Neuronal stem cell (in vitro differentiated cells): ENCODE results near the gene IPCEF1.
"Not testable (repeated sequence)": the region's sequence is repeated elsewhere in the genome, so short reads cannot be mapped to it uniquely, and the experiment has no call there.

Experiments used
- DNase-seq: peaks from one replicate; pipeline ENCODE4 v3.0.0-alpha.2; 2013; ENCODE audit warnings: low spot score
- H2AFZ ChIP-seq: one replicate; pipeline ENCODE4 v1.6.1; 2013; ENCODE audit warnings: mild to moderate bottlenecking, low read length, inconsistent platforms
- H2AK5ac ChIP-seq: 2 replicates; pipeline ENCODE4 v1.6.1; 2013; ENCODE audit warnings: low read depth, mild to moderate bottlenecking, inconsistent platforms, low read length, moderate library complexity, mixed read lengths
- H2BK120ac ChIP-seq: 2 replicates; pipeline ENCODE4 v1.6.1; 2013; ENCODE audit warnings: low read depth, mild to moderate bottlenecking, inconsistent platforms, low read length, moderate library complexity, mixed read lengths
- H2BK12ac ChIP-seq: one replicate; pipeline ENCODE4 v1.6.1; 2013; ENCODE audit warnings: low read length, inconsistent platforms
- H2BK15ac ChIP-seq: 2 replicates; pipeline ENCODE4 v1.6.1; 2013; ENCODE audit warnings: mild to moderate bottlenecking, low read length, inconsistent platforms, mixed read lengths
- H2BK5ac ChIP-seq: one replicate; pipeline ENCODE4 v1.6.1; 2013; ENCODE audit warnings: inconsistent platforms, mild to moderate bottlenecking, low read length, moderate library complexity
- H3K14ac ChIP-seq: one replicate; pipeline ENCODE4 v1.6.1; 2013; ENCODE audit warnings: low read length, inconsistent platforms
- H3K18ac ChIP-seq: 2 replicates; pipeline ENCODE4 v1.6.1; 2013; ENCODE audit warnings: low read length, inconsistent platforms
- H3K23ac ChIP-seq: 2 replicates; pipeline ENCODE4 v1.6.1; 2013; ENCODE audit warnings: low read depth, mild to moderate bottlenecking, mixed read lengths, low read length, inconsistent platforms; ENCODE audit not compliant: poor library complexity
- H3K27ac ChIP-seq: replicated peaks from 3 replicates; pipeline ENCODE4 v1.5.1; 2013; ENCODE audit warnings: low read length, inconsistent platforms
- H3K27me3 ChIP-seq, 3 experiments: 2 replicates each; pipeline ENCODE4 v1.6.1; 2013; ENCODE audit warnings: low read length in 3 of 3, mild to moderate bottlenecking in 2 of 3, inconsistent platforms in 1 of 3, low read depth in 1 of 3, mixed read lengths in 1 of 3, moderate library complexity in 1 of 3; ENCODE audit not compliant: control insufficient read depth in 3 of 3, insufficient read depth in 3 of 3
- H3K36me3 ChIP-seq, 2 donors: replicated peaks in 1 of 2; 2 replicates each; pipeline ENCODE4 v1.6.1; 2013; ENCODE audit warnings: low read length in 2 of 2; ENCODE audit not compliant: control insufficient read depth in 2 of 2, insufficient read depth in 2 of 2
- H3K4ac ChIP-seq: 2 replicates; pipeline ENCODE4 v1.6.1; 2013; ENCODE audit warnings: inconsistent platforms, mild to moderate bottlenecking, low read length, moderate library complexity
- H3K4me1 ChIP-seq, 2 donors: 1 replicate in 1 of 2; 2 replicates in 1 of 2; pipeline ENCODE4 v1.6.1; 2013; ENCODE audit warnings: low read length in 2 of 2, low read depth in 1 of 2; ENCODE audit not compliant: control insufficient read depth in 2 of 2, insufficient read depth in 1 of 2
- H3K4me2 ChIP-seq: one replicate; pipeline ENCODE4 v1.6.1; 2013; ENCODE audit warnings: mild to moderate bottlenecking, low read length, inconsistent platforms; ENCODE audit not compliant: insufficient read depth, poor library complexity, severe bottlenecking
- H3K4me3 ChIP-seq, 2 donors: 2 replicates each; pipeline ENCODE4 v1.5.1; 2013; ENCODE audit warnings: low read length in 2 of 2, mild to moderate bottlenecking in 2 of 2, inconsistent platforms in 1 of 2, moderate library complexity in 1 of 2
- H3K79me1 ChIP-seq: one replicate; pipeline ENCODE4 v1.6.1; 2013; ENCODE audit warnings: low read depth, mild to moderate bottlenecking, inconsistent platforms, low read length, moderate library complexity
- H3K9ac ChIP-seq: one replicate; pipeline ENCODE4 v1.6.1; 2013; ENCODE audit warnings: mild to moderate bottlenecking, low read depth, low read length, inconsistent platforms; ENCODE audit not compliant: poor library complexity
- H3K9me3 ChIP-seq, 2 donors: replicated peaks in 1 of 2; 2 replicates each; pipeline versions ENCODE3 to v1.6.1; 2013; ENCODE audit warnings: low read length in 2 of 2, mild to moderate bottlenecking in 2 of 2, inconsistent platforms in 1 of 2, low read depth in 1 of 2, mixed read lengths in 1 of 2, moderate library complexity in 1 of 2; ENCODE audit not compliant: control insufficient read depth in 2 of 2, insufficient read depth in 1 of 2
- H4K8ac ChIP-seq: one replicate; pipeline ENCODE4 v1.6.1; 2013; ENCODE audit warnings: low read depth, mild to moderate bottlenecking, inconsistent platforms, low read length, moderate library complexity
- H4K91ac ChIP-seq: one replicate; pipeline ENCODE4 v1.6.1; 2013; ENCODE audit warnings: low read length, low read depth, mild to moderate bottlenecking, inconsistent platforms; ENCODE audit not compliant: poor library complexity
- WGBS, 2 donors: extraction: QIAGEN DNeasy Blood & Tissue Kit; methylation state at CpG; one replicate each; pipeline ENCODE4 v1.1.7; 2013; ENCODE audit warnings: missing lambda C conversion rate in 2 of 2, mixed read lengths in 1 of 2; ENCODE audit not compliant: insufficient read length in 2 of 2, insufficient replicate concordance in 1 of 2; ENCODE audit errors: extremely low coverage in 2 of 2; 5-methylcytosine and 5-hydroxymethylcytosine counted together

IPCEF1 gene

DNA sequence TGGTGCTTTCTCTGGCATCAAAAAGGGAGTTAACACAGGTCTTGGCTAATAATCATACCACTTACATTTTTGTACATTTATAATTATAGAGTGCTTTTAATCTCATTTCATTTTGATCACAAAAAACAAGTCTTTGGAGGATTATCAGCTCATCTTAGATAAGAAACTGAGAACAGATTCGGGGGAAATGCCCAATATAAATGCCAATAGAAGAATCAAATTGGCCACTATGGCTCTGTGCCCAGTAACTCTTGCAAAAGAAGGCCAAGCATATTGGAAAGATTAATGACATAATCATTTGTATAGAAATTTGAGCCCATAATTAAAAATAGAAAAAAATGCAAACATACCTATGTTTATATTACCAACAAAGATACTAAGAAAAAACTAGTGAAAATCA lies 42.5 kb downstream of the IPCEF1 start:
- no peaks in the 10 kb centered on the region for H3K4me1 ChIP-seq

GRCh38 chr6:154308986-154309385 lies 47.6 kb downstream of the IPCEF1 start:
- H2BK15ac ChIP-seq: no peak overlapping the region
- H3K4ac ChIP-seq: no peak overlapping the region
- no peak overlapping the region for H2AFZ ChIP-seq
- H3K23ac ChIP-seq: no peak overlapping the region
- H2AK5ac ChIP-seq: no peak overlapping the region
- no peaks in the 10 kb centered on the region for H3K79me1 ChIP-seq
- H4K91ac ChIP-seq: no peak overlapping the region
- no peak overlapping the region for H4K8ac ChIP-seq
- no peaks in the 10 kb centered on the region for H3K9me3 ChIP-seq
- H3K9ac ChIP-seq: no peak overlapping the region
- WGBS, 2 donors: no CpG with 5 or more reads among the region's 2 CpGs
- peaks cover 0 to 3% of the 10 kb centered on the region in 2 donors for H3K4me1 ChIP-seq
- H3K36me3 ChIP-seq: no peaks in the 10 kb centered on the region
- no peak overlapping the region for H2BK120ac ChIP-seq
- H2BK5ac ChIP-seq: no peak overlapping the region
- no peak overlapping the region for H3K27ac ChIP-seq
- no peak overlapping the region for H3K14ac ChIP-seq
- no peak for DNase-seq
- H3K27me3 ChIP-seq: no peaks in the 10 kb centered on the region
- H3K4me3 ChIP-seq: no peak overlapping the region
- H3K4me2 ChIP-seq: no peak overlapping the region
- no peak overlapping the region for H3K18ac ChIP-seq
- no peak overlapping the region for H2BK12ac ChIP-seq

More for the DNA sequence above, 42.5 kb downstream of the IPCEF1 start:
- Histone ChIP-seq H3K36me3 (no peaks in the 10 kb centered on the region), H2BK120ac (no peak overlapping the region), H3K14ac (no peak overlapping the region), H4K8ac (no peak overlapping the region), H2AK5ac (no peak overlapping the region), H3K79me1 (no peaks in the 10 kb centered on the region), H3K9me3 (no peaks in the 10 kb centered on the region), H3K23ac (no peak overlapping the region), H3K27me3 (no peaks in the 10 kb centered on the region), H3K4me2 (no peak overlapping the region), H2AFZ (no peak overlapping the region), H4K91ac (no peak overlapping the region), H3K27ac (no peak overlapping the region), H2BK5ac (no peak overlapping the region), H3K9ac (no peak overlapping the region), H3K4ac (no peak overlapping the region), H2BK15ac (no peak overlapping the region), H3K4me3 (no peak overlapping the region), H3K18ac (no peak overlapping the region), H2BK12ac (no peak overlapping the region)
- WGBS, 2 donors: no CpG with 5 or more reads among the region's 1 CpG
- no peak for DNase-seq

GRCh38 chr6:154307696-154308425 lies 48.7 kb downstream of the IPCEF1 start:
- Histone ChIP-seq H2BK15ac (no peak overlapping the region), H3K18ac (no peak overlapping the region), H3K36me3 (no peaks in the 10 kb centered on the region), H2AK5ac (no peak overlapping the region), H3K9me3 (no peaks in the 10 kb centered on the region), H3K23ac (no peak overlapping the region), H3K4me2 (no peak overlapping the region), H2BK12ac (no peak overlapping the region), H3K27ac (no peak overlapping the region), H3K79me1 (no peaks in the 10 kb centered on the region), H3K14ac (no peak overlapping the region), H3K27me3 (no peaks in the 10 kb centered on the region), H3K9ac (no peak overlapping the region), H2BK120ac (no peak overlapping the region), H4K91ac (no peak overlapping the region), H3K4ac (no peak overlapping the region), H2BK5ac (no peak overlapping the region), H3K4me3 (no peak overlapping the region), H4K8ac (no peak overlapping the region), H2AFZ (no peak overlapping the region), H3K4me1 (peaks cover 0 to 3% of the 10 kb centered on the region in 2 donors)
- DNase-seq: no peak
- WGBS, 2 donors: no CpG with 5 or more reads among the region's 7 CpGs

DNA sequence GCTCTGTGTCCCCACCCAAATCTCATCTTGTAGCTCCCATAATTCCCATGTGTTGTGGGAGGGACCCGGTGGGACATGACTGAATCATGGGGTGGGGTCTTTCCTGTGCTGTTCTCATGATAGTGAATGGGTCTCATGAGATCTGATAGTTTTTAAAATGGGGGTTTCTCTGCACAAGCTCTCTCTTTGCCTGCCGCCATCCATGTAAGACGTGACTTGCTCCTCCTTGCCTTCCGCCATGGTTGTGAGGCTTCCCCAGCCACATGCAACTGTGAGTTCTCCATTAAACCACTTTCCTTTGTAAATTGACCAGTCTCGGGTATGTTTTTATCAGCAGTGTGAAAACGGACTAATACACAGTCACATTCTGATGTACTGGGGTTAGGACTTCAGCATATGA lies 49.5 kb downstream of the IPCEF1 start:
- not testable (repeated sequence) for H3K79me1 ChIP-seq, H3K23ac ChIP-seq, H2AK5ac ChIP-seq, H3K4ac ChIP-seq, H4K91ac ChIP-seq, H3K4me2 ChIP-seq, H2BK5ac ChIP-seq, H2AFZ ChIP-seq, H2BK15ac ChIP-seq, H2BK12ac ChIP-seq, H3K9me3 ChIP-seq, H3K14ac ChIP-seq, H2BK120ac ChIP-seq, H3K4me3 ChIP-seq, H4K8ac ChIP-seq, H3K4me1 ChIP-seq, H3K9ac ChIP-seq, H3K27ac ChIP-seq, H3K18ac ChIP-seq, DNase-seq, H3K27me3 ChIP-seq, H3K36me3 ChIP-seq
- no CpG with 5 or more reads among the region's 6 CpGs for WGBS, 2 donors
